GM23248 (cell line): ENCODE data around the gene NDUFA11.

ENCODE experiments used
- EZH2 ChIP-seq: fragments of 200-600 bp; sonication (generic); IDR thresholded peaks from 2 replicates; pipeline ENCODE4 v1.6.1; 2018; ENCODE audit warnings: antibody characterized with exemption, mild to moderate bottlenecking; ENCODE audit not compliant: insufficient read depth, poor library complexity, severe bottlenecking
- EZH2phosphoT487 ChIP-seq: fragments of 200-600 bp; sonication (generic); IDR thresholded peaks from 2 replicates; pipeline ENCODE4 v1.6.1; 2018; ENCODE audit warnings: antibody characterized with exemption, moderate library complexity, mild to moderate bottlenecking, low read depth; ENCODE audit not compliant: insufficient read depth

GRCh38 chr19:5907241-5907640 is 3.7 kb upstream of the NDUFA11 start:
- TF ChIP-seq EZH2 (no peak), EZH2phosphoT487 (no peak)
